GM12874 (cell line): ENCODE data around the gene UBL5.
A peak's percentile ranks its signal among the peaks of the same experiment; 100 is the strongest.

Experiments used
- TF ChIP-seq, protein P1 (sequence below): IDR thresholded peaks from 2 replicates; pipeline ENCODE4 v1.5.1; 2011; ENCODE audit warnings: low read depth, mild to moderate bottlenecking, control low read depth, low read length, moderate library complexity; ENCODE audit not compliant: insufficient read depth

The UBL5 gene

DNA sequence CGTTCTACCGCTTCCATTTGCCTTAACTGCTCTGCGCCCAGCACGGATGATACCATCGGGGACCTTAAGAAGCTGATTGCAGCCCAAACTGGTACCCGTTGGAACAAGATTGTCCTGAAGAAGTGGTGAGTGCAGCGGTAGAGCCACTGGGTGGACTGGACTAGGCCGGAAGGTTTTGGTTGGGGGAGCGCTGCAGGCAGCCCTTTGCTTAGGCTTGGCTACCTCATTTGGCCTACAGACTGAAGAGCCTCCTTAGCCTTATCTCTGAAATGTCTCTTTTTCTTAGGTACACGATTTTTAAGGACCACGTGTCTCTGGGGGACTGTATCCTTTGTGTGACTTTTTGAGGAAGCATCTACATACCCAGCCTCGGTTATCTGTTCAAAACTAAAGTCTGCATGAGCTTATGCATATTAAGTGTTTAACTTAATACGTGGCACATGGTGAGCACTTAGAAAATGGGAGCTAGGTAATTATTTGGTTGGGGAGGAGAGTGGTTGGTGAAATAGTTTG, 889 bp downstream of the UBL5 start:
- TF ChIP-seq, protein P1, sequence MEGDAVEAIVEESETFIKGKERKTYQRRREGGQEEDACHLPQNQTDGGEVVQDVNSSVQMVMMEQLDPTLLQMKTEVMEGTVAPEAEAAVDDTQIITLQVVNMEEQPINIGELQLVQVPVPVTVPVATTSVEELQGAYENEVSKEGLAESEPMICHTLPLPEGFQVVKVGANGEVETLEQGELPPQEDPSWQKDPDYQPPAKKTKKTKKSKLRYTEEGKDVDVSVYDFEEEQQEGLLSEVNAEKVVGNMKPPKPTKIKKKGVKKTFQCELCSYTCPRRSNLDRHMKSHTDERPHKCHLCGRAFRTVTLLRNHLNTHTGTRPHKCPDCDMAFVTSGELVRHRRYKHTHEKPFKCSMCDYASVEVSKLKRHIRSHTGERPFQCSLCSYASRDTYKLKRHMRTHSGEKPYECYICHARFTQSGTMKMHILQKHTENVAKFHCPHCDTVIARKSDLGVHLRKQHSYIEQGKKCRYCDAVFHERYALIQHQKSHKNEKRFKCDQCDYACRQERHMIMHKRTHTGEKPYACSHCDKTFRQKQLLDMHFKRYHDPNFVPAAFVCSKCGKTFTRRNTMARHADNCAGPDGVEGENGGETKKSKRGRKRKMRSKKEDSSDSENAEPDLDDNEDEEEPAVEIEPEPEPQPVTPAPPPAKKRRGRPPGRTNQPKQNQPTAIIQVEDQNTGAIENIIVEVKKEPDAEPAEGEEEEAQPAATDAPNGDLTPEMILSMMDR, result no peak

DNA sequence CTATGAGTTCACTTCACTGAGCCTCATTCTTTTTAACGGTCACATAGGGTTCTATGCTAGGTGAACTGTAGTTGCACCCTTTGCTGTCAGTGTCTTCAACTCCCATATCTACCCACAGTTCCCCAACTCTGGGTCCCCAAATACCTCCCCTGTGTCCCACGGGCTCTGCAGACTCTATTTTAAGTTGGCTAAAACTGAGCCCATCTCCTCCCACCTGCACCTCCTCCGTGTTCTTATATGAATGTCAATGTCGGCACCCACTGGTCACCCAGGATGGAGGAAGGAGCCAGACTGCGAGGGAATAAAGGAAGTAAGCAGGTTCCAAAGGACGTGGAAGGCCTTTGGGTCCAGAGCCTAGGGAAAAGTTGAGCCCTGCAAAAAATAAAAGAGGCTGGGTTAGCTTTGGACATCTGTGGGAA, 6.6 kb downstream of the UBL5 start:
- TF ChIP-seq, protein P1, result no peak

DNA sequence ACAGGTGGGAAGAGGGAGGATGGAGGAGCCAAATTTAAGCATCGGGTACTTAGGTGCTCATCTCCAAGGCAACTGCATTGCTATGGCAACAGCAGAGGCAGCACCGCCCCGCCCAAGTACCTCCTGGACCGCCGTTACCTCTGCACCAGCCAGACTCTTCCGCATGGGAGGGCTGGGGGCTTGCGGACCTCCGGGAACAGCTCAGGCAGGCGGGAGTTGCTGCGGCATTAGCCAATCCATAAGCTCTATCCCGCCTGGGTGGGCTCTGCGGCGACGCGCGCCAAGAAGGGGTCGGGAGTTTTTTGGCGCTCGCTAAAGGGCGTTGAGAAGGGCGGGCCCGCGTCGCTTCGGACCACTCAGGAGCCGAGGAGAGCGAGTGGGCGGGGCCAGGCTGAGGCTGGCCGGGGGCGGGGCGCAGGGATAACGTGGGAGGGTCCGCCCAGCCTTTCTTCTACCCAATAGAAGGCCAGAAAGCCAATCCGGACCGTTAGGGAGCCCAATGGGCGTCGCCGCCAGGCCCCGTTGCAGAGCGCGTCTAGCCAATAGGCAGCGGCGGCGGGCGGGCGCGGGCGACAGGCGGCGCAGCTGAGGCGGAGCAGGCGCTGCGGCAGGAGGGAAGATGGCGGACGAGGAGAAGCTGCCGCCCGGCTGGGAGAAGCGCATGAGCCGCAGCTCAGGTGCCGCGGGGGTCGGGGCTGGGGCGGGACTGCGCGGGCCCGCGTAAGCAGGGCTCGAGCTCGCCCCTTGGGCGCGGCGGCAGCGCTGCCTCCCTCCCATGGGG, 7.2 kb downstream of the UBL5 start, which contains the start of gene PIN1:
Gene PIN1 (plus strand): TSS at position 593 of the 781 bp plus-strand sequence. CDS start 27 bp downstream, at position 620.
- TF ChIP-seq, protein P1, result peak; percentile 55

DNA sequence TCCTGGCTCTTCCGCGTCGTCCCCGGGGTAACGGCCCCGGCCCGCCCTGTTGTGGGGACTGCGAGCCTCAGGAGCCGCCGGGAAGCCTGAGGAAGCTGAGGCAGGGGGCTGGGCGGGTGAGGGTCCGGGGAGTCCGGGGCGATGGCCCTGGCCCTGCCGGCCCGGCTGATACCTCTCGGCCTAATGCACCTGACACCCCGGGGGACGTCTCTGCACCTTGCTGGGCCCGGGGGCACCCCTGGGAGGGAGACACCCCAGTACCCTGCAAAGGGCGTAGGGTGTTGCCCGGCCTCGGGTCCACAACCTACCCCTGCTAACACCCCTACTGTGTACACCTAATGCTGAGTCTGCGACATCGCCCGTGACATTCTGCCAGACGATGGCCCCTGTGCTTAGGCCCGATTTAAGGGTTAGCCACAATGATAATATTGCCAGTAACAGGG, 7.8 kb downstream of the UBL5 start:
- TF ChIP-seq, protein P1, result no peak

DNA sequence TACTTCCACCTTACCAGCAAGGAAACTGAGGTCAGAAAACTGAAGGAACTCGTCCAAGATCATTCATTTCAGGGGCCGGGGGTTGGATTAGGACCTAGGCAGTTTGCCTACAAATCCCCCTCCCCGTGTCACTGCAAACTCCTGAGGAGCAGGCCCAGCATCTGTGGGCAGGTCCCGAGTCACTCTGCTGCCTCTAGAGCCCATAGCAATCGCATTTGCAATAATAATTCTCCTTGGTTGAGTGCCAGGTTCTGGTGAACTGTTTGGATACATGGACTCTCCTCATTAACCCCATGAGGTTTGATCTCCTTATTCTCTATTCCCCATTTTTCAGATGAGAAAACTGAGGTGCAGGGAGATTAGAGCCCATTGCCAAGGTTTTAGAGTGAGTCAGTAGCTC, 8.3 kb downstream of the UBL5 start:
- TF ChIP-seq, protein P1, result no peak

DNA sequence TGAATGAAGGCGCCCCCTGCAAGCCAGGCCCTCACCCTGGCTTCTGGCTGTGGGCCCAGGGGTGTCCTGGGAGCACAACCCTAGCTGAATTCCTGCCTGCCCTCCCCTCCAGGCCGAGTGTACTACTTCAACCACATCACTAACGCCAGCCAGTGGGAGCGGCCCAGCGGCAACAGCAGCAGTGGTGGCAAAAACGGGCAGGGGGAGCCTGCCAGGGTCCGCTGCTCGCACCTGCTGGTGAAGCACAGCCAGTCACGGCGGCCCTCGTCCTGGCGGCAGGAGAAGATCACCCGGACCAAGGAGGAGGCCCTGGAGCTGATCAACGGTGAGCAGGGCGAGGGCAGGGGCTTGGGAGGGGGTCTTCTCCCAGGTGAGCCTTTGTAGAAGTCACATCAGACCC, 10.6 kb downstream of the UBL5 start:
- TF ChIP-seq, protein P1, result no peak

DNA sequence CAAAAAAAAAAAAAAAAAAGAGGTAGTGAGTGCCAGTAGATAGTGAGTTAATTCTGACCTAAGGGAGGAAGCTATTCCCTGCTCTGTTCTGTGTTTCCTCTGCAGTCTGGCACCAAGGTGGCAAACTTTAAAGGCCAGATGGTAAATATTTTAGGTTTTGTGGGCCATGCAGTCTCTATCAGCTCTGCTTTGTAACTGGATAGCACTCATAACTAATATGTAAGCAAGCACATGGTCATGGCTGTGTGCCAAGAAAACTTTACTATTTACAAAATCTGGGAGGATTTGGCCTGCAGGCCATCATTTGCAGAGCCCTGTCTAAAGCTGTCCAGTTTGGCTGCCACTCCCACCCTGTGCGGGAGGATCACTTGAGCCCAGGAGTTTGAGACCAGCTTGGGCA, 11.7 kb downstream of the UBL5 start:
- TF ChIP-seq, protein P1, result no peak
